ENCODE measurements around the gene KANK2.

- TF ChIP-seq CTCF (conservative IDR thresholded peaks at IDR 0.05; ENCODE audit: low read depth, low read length) (no peak), EZH2 (IDR thresholded peaks at IDR 0.05; ENCODE audit: borderline replicate concordance, low read depth, low read length, poor library complexity, severe bottlenecking) (no peak)
These were observed 28.8 kb downstream of the KANK2 start for GRCh38 chr19:11168568-11168967.

All from A673 (cell line).